BJ (cell line): ENCODE results near the gene PSME1. TPM values are rescaled to one million over a fixed set of nuclear protein-coding genes. Genes with fewer than 3 reads are reported as not detected.

ENCODE experiments used
- CTCF ChIA-PET: fragments of 350-600 bp; formaldehyde crosslinking; extraction: SDS; loops from one replicate; lab custom pipeline; 2021; ENCODE audit warnings: antibody characterized with exemption, inconsistent platforms; lab: Yijun Ruan, JAX
- POLR2A ChIA-PET: fragments of 300-600 bp; sonication (Branson Sonifier 250); formaldehyde crosslinking; extraction: SDS; loops from one replicate; lab custom pipeline; 2021; ENCODE audit warnings: antibody characterized with exemption; lab: Charles Lee
- DNase-seq: peaks from one replicate; pipeline ENCODE4 v3.0.0-alpha.2; 2011; ENCODE audit warnings: low read depth
- H3K27me3 ChIP-seq: 2 replicates; pipeline ENCODE4 v1.6.0; 2011; ENCODE audit warnings: low read length; ENCODE audit not compliant: control insufficient read depth, insufficient read depth
- H3K36me3 ChIP-seq: 2 replicates; pipeline ENCODE4 v1.5.1; 2011; ENCODE audit warnings: low read length; ENCODE audit not compliant: control insufficient read depth, insufficient read depth
- H3K4me3 ChIP-seq: 2 replicates; pipeline ENCODE4 v1.5.1; 2011; ENCODE audit warnings: low read depth, mild to moderate bottlenecking, control low read depth, low read length
- CTCF ChIP-seq: IDR thresholded peaks from 2 replicates; pipeline ENCODE4 v1.5.1; 2011; ENCODE audit warnings: low read depth, mild to moderate bottlenecking, control low read depth, inconsistent platforms, low read length, moderate library complexity; ENCODE audit not compliant: insufficient read depth
- polyA minus RNA-seq: library from RNA; depleted of rRNA, polyadenylated mRNA; stranded (reverse); fragments of >200 nt; gene quantifications from 2 replicates; pipeline ENCODE4 v1.2.3, GENCODE V29; 2011; rRNA and poly(A)+ RNA removed
- polyA plus RNA-seq: library from polyadenylated mRNA; depleted of rRNA; stranded (reverse); fragments of >200 nt; gene quantifications from 2 replicates; pipeline ENCODE4 v1.2.3, GENCODE V29; 2011; rRNA removed

Gene PSME1
- polyA plus RNA-seq (48.9 and 106 TPM in 2 replicates), polyA minus RNA-seq (21.8 and 33.0 TPM in 2 replicates)

- peak; percentile 32 for DNase-seq
- TF ChIP-seq CTCF = no peak
- ChIA-PET POLR2A (interaction anchor here (0.6 to 1.3 kb wide), 4 partner anchors 10 to 774 kb away, joined by 3 to 6 read pairs (median 4); partner anchors contain the start of gene PSME2), CTCF (interaction anchor here (0.6 to 3.3 kb wide), 8 partner anchors 10 to 172 kb away, joined by 3 to 16 read pairs (median 3); partner anchors contain the start of genes CIDEB, IPO4 and IRF9)
- Histone ChIP-seq H3K27me3 (no peaks in the 10 kb centered on the region), H3K36me3 (peaks cover 20% of the 10 kb centered on the region), H3K4me3 (peak within 1 kb of the TSS; percentile 86)
Observed at GRCh38 chr14:24135834-24136683, at the start of gene PSME1. Gene PSME1 (plus strand): TSS chr14:24136194. CDS start chr14:24136263, 69 bp downstream.

GRCh38 chr14:24087004-24087403 is 49.0 kb upstream of the PSME1 start:
- no peak for DNase-seq
- Histone ChIP-seq H3K27me3 (peaks cover 8% of the 10 kb centered on the region), H3K4me3 (no peak overlapping the region), H3K36me3 (no peaks in the 10 kb centered on the region)
- ChIA-PET CTCF (interaction anchor here (0.6 to 2.0 kb wide), 4 partner anchors 20 to 951 kb away, joined by 3 to 13 read pairs (median 4); no protein-coding TSS in a partner anchor), POLR2A (no interaction called here)
- TF ChIP-seq CTCF = no peak

GRCh38 chr14:24088095-24088494 is 47.9 kb upstream of the PSME1 start:
- H3K36me3 ChIP-seq = no peaks in the 10 kb centered on the region
- no peak for TF ChIP-seq CTCF
- no peak overlapping the region for H3K4me3 ChIP-seq
- ChIA-PET CTCF (interaction anchor here (0.7 to 8.5 kb wide), 3 partner anchors 15 to 73 kb away, joined by 3 to 200 read pairs (median 3); no protein-coding TSS in a partner anchor), POLR2A (no interaction called here)
- H3K27me3 ChIP-seq = peaks cover under 1% of the 10 kb centered on the region; the same call in 1 of the 2 replicates
- DNase-seq = no peak

- no peaks in the 10 kb centered on the region for H3K36me3 ChIP-seq
- ChIA-PET CTCF (interaction anchor here (0.7 to 13.0 kb wide), 22 partner anchors 9 to 449 kb away, joined by 3 to 200 read pairs (median 6); partner anchors contain the start of genes CARMIL3, CPNE6 and IRF9), POLR2A (no interaction called here)
- H3K4me3 ChIP-seq = no peak overlapping the region
- DNase-seq = no peak
- no peaks in the 10 kb centered on the region; the same call in 1 of the 2 replicates for H3K27me3 ChIP-seq
- TF ChIP-seq CTCF = no peak
Observed at GRCh38 chr14:24089890-24090289, 46.1 kb upstream of the PSME1 start.

GRCh38 chr14:24092110-24092504 is 43.9 kb upstream of the PSME1 start:
- ChIA-PET POLR2A (no interaction called here), CTCF (interaction anchor here (1.7 to 13.0 kb wide), 6 partner anchors 11 to 77 kb away, joined by 5 to 200 read pairs (median 40); partner anchors contain the start of gene CARMIL3)
- TF ChIP-seq CTCF = no peak
- H3K36me3 ChIP-seq = peaks cover 5% of the 10 kb centered on the region
- DNase-seq = no peak
- H3K27me3 ChIP-seq = no peaks in the 10 kb centered on the region; the same call in 1 of the 2 replicates
- H3K4me3 ChIP-seq = no peak overlapping the region
